Uterus (tissue), 2 donors: Measurements from ENCODE around the gene SLC9C1.

Experiments
- POLR2A ChIP-seq, 2 donors: fragments of 450-650 bp; IDR thresholded peaks; one replicate each; pipeline ENCODE4 v1.6.1; 2016; ENCODE audit warnings: antibody characterized with exemption in 2 of 2, mild to moderate bottlenecking in 1 of 2, moderate library complexity in 1 of 2
- TF ChIP-seq, protein P1 (sequence below), 4 experiments: fragments of 200-600 bp in 2 of 4; fragments of 450-650 bp in 2 of 4; sonication (generic) in 2 of 4; IDR thresholded peaks; one replicate each; pipeline ENCODE4 v1.5.1; 2016 to 2019; ENCODE audit warnings: antibody characterized with exemption in 4 of 4, mild to moderate bottlenecking in 2 of 4, moderate library complexity in 1 of 4

DNA sequence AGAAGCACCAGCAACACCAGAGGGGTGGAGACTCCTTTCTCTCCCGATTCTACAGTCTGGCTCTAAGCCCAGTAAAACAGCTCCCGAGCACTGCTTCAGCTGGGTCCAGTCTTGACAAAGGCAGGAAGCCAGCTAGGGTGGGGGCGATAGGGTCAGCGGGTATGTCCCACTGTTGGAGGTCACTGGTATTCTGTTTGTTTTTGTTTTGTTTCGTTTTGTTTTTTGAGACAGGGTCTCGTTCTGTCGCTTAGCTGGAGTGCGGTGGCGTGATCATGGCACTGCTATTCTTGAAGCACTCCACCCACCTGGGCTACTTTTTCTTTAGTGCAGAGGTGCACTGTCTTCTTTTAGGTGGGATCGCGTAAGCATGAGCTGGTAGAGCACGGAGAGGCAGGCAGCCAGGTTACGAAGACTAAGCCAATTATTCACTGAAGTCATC lies 177.2 kb downstream of the SLC9C1 start:
- TF ChIP-seq, protein P1, sequence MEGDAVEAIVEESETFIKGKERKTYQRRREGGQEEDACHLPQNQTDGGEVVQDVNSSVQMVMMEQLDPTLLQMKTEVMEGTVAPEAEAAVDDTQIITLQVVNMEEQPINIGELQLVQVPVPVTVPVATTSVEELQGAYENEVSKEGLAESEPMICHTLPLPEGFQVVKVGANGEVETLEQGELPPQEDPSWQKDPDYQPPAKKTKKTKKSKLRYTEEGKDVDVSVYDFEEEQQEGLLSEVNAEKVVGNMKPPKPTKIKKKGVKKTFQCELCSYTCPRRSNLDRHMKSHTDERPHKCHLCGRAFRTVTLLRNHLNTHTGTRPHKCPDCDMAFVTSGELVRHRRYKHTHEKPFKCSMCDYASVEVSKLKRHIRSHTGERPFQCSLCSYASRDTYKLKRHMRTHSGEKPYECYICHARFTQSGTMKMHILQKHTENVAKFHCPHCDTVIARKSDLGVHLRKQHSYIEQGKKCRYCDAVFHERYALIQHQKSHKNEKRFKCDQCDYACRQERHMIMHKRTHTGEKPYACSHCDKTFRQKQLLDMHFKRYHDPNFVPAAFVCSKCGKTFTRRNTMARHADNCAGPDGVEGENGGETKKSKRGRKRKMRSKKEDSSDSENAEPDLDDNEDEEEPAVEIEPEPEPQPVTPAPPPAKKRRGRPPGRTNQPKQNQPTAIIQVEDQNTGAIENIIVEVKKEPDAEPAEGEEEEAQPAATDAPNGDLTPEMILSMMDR (IDR thresholded peaks at IDR 0.05) = no peak
- TF ChIP-seq POLR2A (IDR thresholded peaks at IDR 0.05) = no peak
